ENCODE measurements around the gene ADAMTS15. TPM values are rescaled to one million over a fixed set of nuclear protein-coding genes. Genes with fewer than 3 reads are reported as not detected.

ADAMTS15 gene
- total and polyA plus RNA-seq, 10 of the 15 experiments (the other 5 are each of a cell fraction or from before 2014, with no cell fraction given), result not detected

DNA sequence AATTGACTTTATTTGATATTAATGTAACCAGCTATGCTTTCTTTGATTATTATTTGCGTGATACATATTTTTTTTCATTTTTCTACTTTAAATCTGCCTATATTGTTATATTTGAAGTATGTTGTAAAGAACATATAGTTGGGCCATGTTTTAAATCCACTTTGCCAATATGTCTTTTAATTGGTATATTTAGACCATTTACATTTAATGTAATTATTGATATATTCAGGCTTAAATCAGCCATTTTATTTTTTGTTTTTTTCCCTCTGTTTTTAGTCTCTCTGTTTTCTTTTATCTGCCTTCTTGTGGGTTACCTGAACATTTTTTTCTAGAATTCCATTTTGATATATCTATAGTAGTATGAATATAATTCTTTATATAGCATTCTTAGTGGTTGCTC lies 55.9 kb downstream of the ADAMTS15 start:
- ChIA-PET CTCF (no interaction called here), RAD21 (ENCODE audit: unreplicated experiment) (no interaction called here)
- BruUV-seq (replicated peaks), result no TSS peak

More for the DNA sequence above, 55.9 kb downstream of the ADAMTS15 start:
- FAIRE-seq (no peak), ATAC-seq (no peak), DNase-seq (ENCODE audit: low read depth, low spot score) (no peak)
- 33% methylated on average over 1 of the region's 1 CpG for WGBS (ENCODE audit: insufficient coverage, insufficient replicate concordance, low lambda C conversion rate, missing lambda C conversion rate)
- H3K79me2 ChIP-seq (ENCODE audit: control insufficient read depth, insufficient read depth, low read length), result no peaks in the 10 kb centered on the region
- ChIA-PET SMC1A (ENCODE audit: uncharacterized antibody, unreplicated experiment) (no interaction called here), POLR2A (no interaction called here)
- no peak overlapping the region for H3K27ac ChIP-seq (ENCODE audit: control insufficient read depth, insufficient read depth)
- TF ChIP-seq RBBP5 (conservative IDR thresholded peaks at IDR 0.05) (no peak), SMC3 (IDR thresholded peaks at IDR 0.05; ENCODE audit: borderline replicate concordance, low read length) (no peak), EZH2 (IDR thresholded peaks at IDR 0.05; ENCODE audit: borderline replicate concordance, control insufficient read depth, low read depth, low read length) (no peak), PML (IDR thresholded peaks at IDR 0.05; ENCODE audit: low read length) (no peak), CBFB (IDR thresholded peaks at IDR 0.05; ENCODE audit: low read depth) (no peak), NR2C1 (IDR thresholded peaks at IDR 0.05) (no peak), JUND (IDR thresholded peaks at IDR 0.05; ENCODE audit: low read depth, low read length) (no peak), SP1 (IDR thresholded peaks at IDR 0.05; ENCODE audit: low read depth, low read length) (no peak), POLR2AphosphoS5 (IDR thresholded peaks at IDR 0.05; ENCODE audit: low read length) (no peak), WRNIP1 (IDR thresholded peaks at IDR 0.05; ENCODE audit: borderline replicate concordance, low read depth, low read length) (no peak), PAX8 (IDR thresholded peaks at IDR 0.05) (no peak), KAT2A (conservative IDR thresholded peaks at IDR 0.05; ENCODE audit: control insufficient read depth, low read depth, low read length) (no peak), TCF7 (IDR thresholded peaks at IDR 0.05; ENCODE audit: borderline replicate concordance) (no peak), POLR2AphosphoS2 (IDR thresholded peaks at IDR 0.05; ENCODE audit: low read depth, low read length) (no peak)
- TF ChIP-seq, protein P1, sequence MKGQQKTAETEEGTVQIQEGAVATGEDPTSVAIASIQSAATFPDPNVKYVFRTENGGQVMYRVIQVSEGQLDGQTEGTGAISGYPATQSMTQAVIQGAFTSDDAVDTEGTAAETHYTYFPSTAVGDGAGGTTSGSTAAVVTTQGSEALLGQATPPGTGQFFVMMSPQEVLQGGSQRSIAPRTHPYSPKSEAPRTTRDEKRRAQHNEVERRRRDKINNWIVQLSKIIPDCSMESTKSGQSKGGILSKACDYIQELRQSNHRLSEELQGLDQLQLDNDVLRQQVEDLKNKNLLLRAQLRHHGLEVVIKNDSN (IDR thresholded peaks at IDR 0.05; ENCODE audit: borderline replicate concordance, extremely low read length, insufficient read depth, low read depth, low read length), result no peak
- TF ChIP-seq, protein P2, sequence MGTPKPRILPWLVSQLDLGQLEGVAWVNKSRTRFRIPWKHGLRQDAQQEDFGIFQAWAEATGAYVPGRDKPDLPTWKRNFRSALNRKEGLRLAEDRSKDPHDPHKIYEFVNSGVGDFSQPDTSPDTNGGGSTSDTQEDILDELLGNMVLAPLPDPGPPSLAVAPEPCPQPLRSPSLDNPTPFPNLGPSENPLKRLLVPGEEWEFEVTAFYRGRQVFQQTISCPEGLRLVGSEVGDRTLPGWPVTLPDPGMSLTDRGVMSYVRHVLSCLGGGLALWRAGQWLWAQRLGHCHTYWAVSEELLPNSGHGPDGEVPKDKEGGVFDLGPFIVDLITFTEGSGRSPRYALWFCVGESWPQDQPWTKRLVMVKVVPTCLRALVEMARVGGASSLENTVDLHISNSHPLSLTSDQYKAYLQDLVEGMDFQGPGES (IDR thresholded peaks at IDR 0.05), result no peak
- TF ChIP-seq, protein P3, sequence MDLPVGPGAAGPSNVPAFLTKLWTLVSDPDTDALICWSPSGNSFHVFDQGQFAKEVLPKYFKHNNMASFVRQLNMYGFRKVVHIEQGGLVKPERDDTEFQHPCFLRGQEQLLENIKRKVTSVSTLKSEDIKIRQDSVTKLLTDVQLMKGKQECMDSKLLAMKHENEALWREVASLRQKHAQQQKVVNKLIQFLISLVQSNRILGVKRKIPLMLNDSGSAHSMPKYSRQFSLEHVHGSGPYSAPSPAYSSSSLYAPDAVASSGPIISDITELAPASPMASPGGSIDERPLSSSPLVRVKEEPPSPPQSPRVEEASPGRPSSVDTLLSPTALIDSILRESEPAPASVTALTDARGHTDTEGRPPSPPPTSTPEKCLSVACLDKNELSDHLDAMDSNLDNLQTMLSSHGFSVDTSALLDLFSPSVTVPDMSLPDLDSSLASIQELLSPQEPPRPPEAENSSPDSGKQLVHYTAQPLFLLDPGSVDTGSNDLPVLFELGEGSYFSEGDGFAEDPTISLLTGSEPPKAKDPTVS (IDR thresholded peaks at IDR 0.05; ENCODE audit: low read depth, low read length), result no peak
- peaks cover 1% of the 10 kb centered on the region; the same call in 2 of the 3 replicates for H3K9me3 ChIP-seq (replicated peaks; ENCODE audit: control insufficient read depth, insufficient read depth, low read length)
- H4K20me1 ChIP-seq (ENCODE audit: control insufficient read depth, insufficient read depth), result no peaks in the 10 kb centered on the region
- no peaks in the 10 kb centered on the region for H3K4me1 ChIP-seq (ENCODE audit: control insufficient read depth, insufficient read depth, low read length)
- H3K27me3 ChIP-seq (replicated peaks in 1 of 2; ENCODE audit: control insufficient read depth in 2 of 2, insufficient read depth in 2 of 2, low read length in 1 of 2), result no peaks in the 10 kb centered on the region
- H2AFZ ChIP-seq (ENCODE audit: control insufficient read depth, low read depth, low read length), result no peak overlapping the region
- no peak overlapping the region for H3K4me3 ChIP-seq
- H3K9ac ChIP-seq (ENCODE audit: control insufficient read depth, insufficient read depth, low read length), result no peak overlapping the region
- in situ Hi-C loops (cut with MboI) (no loop called here), intact Hi-C loops (cut with micrococcal nuclease; ENCODE audit: unreplicated experiment) (no loop called here)
- no peak overlapping the region for H3K4me2 ChIP-seq (ENCODE audit: control insufficient read depth, insufficient read depth)
- H3K36me3 ChIP-seq (ENCODE audit: control insufficient read depth in 2 of 2, insufficient read depth in 2 of 2, low read length in 1 of 2), result no peaks in the 10 kb centered on the region
